Measurements from ENCODE around the gene DHX16.

Gene DHX16

DNA sequence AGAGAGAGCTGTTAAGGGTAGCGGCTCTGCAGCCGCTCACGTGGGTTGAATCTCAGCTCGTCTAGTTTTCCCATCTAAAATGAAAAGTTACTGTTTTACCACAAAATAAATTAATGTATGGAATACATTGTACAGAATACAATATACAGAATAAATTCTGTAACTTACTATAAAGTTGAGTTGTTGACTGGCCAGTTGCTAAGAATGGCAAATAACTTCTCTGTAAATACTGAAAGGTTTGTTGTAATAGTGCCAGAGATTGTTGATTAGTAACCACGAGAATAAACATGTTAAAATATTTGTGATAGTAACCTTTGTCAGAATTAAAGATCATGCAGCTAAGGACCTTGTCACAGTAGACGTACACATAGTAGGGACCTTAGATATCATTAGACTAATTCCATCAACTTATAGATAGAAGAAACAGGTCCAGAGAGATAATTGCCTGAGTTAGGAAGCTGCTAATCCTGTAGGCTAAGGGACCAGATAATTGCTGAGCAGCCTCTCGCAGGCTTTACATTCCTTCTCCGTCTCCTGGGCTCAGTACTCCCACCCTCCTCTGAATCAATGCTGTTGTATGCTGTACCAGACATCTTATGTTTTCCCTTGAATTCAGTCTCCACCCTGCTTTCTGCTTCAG lies 18.5 kb upstream of the DHX16 start:
- DNase-seq = no peak

DNA sequence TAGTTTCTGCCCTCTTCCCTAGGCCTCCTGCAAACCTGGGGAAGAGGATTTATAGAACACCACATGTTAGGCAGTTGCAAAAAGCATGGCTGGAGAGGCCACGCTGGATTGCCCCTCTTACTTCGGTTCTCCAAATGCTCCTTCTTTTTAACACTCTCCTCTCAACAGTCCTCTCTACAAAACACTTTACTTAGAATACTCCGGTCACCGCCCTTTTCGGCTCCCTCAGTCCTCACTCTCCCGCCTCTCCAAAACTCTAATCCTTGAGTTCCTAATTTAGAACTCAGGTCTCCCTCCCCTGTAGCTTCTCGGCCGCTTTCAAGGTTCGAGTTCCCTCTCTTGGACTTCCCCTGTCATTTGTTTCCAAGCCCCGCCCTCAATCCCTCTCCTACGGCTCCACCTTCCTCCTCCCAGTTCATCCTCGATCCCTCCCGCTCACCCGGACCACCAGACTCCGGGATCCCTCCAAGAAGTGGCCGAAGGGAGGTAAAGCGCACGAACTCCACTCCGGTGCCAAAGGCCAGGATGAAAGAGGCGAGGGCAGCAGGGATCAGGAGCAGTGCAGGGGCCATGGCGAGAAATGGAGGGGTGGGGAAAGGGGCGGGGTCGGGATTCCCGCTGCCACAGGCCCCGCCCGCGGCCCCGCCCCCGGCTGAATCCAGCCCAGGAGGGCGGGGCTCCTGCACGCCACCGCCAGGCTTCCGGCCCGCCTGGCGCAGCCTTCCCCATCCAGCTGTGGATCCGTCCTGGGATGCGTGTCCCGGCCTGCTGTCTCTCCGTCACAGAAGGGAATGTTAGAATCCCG lies 17.8 kb upstream of the DHX16 start, which contains the start of gene NRM:
TSS of gene NRM (minus strand) at position 582 of the 805 bp plus-strand sequence. CDS start at position 572, 10 bp downstream.
- peak; percentile 16 for DNase-seq

GRCh38 chr6:30689985-30690384 lies 17.2 kb upstream of the DHX16 start:
- DNase-seq = no peak

- no peak for DNase-seq
Observed at GRCh38 chr6:30689022-30689865, 16.4 kb upstream of the DHX16 start.

GRCh38 chr6:30688569-30688968 lies 15.8 kb upstream of the DHX16 start:
- no peak for DNase-seq

GRCh38 chr6:30687659-30688431 lies 15.0 kb upstream of the DHX16 start:
- no peak for DNase-seq

DNA sequence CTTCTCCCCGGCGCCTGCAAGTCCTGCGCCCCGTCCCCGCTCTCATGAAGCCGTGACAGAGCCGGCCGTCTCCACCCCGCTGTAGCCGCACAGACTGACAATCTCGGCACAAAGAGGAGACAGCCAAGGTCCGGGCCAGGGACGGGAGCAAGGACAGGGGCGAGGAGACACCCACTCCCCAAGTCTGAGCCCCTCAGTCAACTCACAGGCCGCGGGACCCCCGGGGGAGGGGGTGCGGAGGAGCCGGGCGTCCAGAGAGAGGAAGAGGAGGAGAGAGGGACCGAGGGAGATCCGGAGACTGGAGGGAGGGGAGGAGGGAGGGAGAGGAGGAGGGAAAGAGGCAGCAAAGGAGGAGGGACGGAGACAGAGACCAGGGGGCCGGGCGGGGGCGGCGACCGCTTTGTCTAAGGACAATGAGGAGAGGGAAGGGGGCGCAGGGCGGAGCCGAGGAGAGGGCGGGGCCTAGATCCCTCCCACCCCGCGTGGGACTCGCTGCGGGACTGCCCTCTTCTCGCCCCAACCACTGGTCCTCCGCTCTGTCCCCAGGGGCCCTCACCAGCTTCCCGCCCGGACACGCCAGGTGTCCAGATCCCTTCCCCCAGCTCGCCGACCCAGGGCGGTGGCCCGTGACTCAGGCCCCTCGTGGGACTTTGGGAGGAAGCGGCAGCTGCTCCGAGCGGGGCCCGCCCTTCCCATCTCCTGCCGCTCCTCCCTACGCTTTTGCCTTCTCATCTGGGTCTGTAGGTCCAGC lies 14.3 kb upstream of the DHX16 start:
- peak; percentile 2 for DNase-seq

DNA sequence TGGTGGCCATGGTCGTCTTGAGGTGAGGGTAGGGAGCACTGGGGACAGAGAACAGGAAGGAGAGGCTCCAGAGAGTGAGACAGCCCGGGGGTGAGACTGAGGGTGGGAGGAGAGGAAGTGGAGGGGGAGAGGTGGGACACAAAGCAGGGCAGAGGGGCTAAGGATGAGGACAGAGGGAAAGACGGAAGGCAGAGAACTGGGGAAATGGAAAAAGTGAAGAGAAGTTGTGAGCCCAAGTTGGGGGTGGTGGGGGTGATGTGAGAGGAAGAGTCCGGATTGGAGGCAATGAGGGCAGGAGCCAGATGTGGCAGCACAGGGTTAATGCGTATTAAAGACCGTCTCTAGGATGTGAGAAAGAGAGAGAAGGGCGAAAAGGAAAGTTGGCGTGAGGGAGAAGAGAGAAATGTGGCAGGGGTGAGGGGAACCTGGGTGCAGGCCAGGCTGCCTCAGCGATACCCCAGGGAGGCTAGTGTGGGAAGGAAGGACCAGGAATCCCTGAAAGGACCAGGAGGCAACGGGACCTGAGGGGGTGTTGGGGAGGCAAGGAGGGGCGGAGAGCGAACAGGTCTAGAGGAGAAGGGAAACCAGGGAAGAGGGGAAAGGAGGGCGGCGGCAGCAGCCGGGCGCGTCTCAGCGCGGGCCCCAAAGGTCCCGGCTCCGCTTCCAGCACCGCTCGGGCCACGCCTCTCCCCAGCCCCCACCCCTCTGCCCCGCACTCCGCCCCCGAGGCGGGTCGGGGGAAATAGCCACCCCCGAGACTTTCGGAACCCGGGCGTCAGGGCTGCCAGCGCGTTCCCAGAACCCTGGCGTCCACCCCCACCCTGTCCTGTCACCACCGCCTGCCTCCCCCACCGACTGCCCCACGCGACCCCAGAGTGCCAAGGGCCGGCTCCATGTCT lies 13.5 kb upstream of the DHX16 start, which contains the start of gene PPP1R18:
TSS of gene PPP1R18 (minus strand) at position 637 of the 899 bp plus-strand sequence. CDS start at position 10, 627 bp downstream.
- no peak for DNase-seq

DNA sequence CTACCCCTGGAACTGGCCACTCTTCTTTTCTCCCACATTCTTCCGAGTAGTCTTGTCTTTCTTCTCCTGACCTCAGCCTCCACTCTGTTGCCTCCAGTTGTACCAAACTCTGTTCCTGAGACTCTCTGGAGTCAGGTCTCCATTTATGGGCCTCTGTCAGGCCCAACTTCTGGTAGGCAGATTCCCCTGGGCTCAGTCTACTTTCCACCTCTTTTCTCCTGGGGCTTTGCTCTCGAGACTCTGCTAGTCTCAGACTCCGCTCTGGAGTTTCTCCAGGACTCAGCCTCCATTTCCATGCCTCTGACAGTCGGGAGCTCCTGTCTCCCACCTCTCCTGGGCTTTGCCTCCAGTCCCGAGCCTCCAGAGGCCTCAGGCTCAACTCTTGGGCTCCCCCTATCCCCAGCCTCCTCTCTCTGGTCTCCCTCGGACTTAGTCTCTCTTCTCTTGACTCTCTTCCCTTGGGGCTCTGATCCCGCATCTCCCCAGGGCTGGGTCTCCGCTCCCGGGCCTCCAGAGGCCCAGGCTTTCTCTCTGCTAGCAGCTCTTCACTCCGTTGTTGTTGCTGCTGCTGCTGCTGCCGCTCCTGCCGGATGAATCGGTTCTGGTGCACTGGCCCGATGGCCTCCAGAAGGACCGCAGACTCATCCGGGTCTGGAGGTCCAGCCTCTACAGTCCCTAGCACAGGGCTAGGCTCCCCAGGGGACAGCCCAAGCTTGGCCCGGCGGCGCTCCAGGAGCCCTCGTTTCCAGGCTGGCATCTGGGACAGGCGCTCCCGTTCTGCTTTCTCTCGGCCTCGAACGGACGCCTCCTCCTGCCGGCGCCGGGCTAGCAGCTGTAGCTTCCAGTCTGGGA lies 12.6 kb upstream of the DHX16 start:
- no peak for DNase-seq

DNA sequence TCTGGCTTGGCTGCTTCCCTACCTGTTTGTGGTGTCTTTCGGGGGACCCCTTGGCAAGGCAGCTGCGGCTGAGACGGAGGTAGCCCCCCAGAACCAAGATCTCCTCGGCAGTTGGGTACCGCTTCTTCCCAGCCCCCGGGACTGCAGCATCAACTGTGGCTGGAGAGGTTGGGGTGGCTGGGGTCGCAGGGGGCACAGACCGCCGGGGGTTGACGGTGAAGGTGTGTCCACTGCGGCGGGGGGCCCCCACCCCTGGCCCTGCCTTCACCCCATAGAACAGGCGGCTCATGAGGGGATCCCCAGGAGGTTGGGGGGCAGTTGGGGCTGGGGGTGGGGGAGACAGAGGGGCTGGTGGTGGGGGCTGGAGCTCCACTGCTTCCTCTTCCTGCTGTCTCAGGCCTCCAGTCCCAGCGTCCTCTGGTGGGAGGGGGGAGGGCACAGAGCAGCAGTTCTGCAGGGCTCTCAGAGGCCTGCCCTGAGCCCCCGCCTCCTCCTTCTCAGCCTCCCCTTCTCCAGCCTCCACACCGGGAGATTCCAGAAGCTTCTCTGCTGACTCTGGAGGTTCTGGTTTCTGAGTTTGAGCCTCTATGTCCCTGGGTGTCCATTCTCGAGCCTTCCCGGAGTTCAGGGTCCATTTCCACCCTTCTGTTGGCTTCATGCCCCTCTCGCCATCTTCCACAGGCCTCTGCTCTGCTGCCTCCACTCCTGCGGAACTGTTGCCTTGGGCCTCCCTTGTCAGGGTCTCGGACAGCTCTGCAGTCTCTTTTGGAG lies 11.8 kb upstream of the DHX16 start:
- no peak for DNase-seq

- no peak for DNase-seq
Observed at GRCh38 chr6:30683980-30684338, 11.2 kb upstream of the DHX16 start.

- no peak for DNase-seq
Observed at GRCh38 chr6:30683183-30683979, 10.6 kb upstream of the DHX16 start.

GRCh38 chr6:30682143-30683117 lies 9.6 kb upstream of the DHX16 start:
- DNase-seq = no peak

DNA sequence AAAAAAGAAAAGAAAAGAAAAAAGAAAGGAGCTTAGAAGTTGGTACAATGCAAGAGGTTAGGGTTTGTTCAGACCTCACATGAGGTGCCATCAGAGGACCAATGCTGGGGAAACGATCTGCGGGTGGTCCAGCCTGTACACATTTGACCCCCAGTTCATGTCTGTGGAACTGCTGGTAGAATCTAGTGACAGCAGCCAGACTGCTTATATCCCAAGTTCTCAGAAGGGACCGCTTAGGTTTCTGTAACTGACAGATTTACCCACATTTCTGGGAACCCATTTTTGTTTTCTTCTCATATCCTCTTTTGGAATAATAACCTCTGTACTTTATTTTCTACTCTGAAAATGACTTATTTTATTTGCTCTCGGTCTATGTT lies 8.9 kb upstream of the DHX16 start:
- no peak for DNase-seq

GRCh38 chr6:30679765-30680535 lies 7.1 kb upstream of the DHX16 start:
- no peak for DNase-seq

All from NCI-H2081 treated with DMSO at 0.1 percent for 48 hours (cell line).